Measurements from ENCODE around the gene TNP2.
A peak's percentile ranks its signal among the peaks of the same experiment; 100 is the strongest.

Gene TNP2

GRCh38 chr16:11276896-11277593 lies 7.9 kb upstream of the TNP2 start:
- peak; percentile 36 for DNase-seq

GRCh38 chr16:11276143-11276895 lies 7.2 kb upstream of the TNP2 start, which contains the start of gene PRM2:
Gene PRM2 (minus strand): TSS chr16:11276480. CDS start chr16:11276370, 110 bp downstream.
- no peak for DNase-seq

GRCh38 chr16:11274964-11275363 lies 5.8 kb upstream of the TNP2 start:
- no peak for DNase-seq

- DNase-seq = no peak
These were observed 4.7 kb upstream of the TNP2 start for GRCh38 chr16:11273721-11274324.

GRCh38 chr16:11272921-11273720 lies 4.0 kb upstream of the TNP2 start, which contains the start of gene PRM3:
Gene PRM3 (minus strand): TSS chr16:11273629. CDS start chr16:11273595, 34 bp downstream.
- DNase-seq = no peak

- DNase-seq = no peak
These were observed 3.4 kb upstream of the TNP2 start for GRCh38 chr16:11272484-11272883.

- DNase-seq = no peak
These were observed 2.5 kb upstream of the TNP2 start for GRCh38 chr16:11271610-11272009.

- DNase-seq = no peak
These were observed 1.6 kb upstream of the TNP2 start for GRCh38 chr16:11270602-11271162.

GRCh38 chr16:11265124-11265523 lies 4.0 kb downstream of the TNP2 start:
- DNase-seq = no peak

GRCh38 chr16:11264155-11264832 lies 4.8 kb downstream of the TNP2 start:
- peak; percentile 86 for DNase-seq

- peak; percentile 47 for DNase-seq
These were observed 5.4 kb downstream of the TNP2 start for GRCh38 chr16:11263737-11264136.

- no peak for DNase-seq
These were observed 6.2 kb downstream of the TNP2 start for GRCh38 chr16:11262915-11263314.

- no peak for DNase-seq
These were observed 8.5 kb downstream of the TNP2 start for GRCh38 chr16:11260596-11260966.

GRCh38 chr16:11259655-11260595 lies 9.2 kb downstream of the TNP2 start:
- no peak for DNase-seq

- peak; percentile 49 for DNase-seq
These were observed 10.3 kb downstream of the TNP2 start for GRCh38 chr16:11258553-11259492.

- DNase-seq = peak; percentile 75
These were observed 11.8 kb downstream of the TNP2 start for GRCh38 chr16:11257131-11257938.

- peak; percentile 21 for DNase-seq
These were observed 12.4 kb downstream of the TNP2 start for GRCh38 chr16:11256661-11257130.

All from MV-4-11 (cell line).